Mesothelial cell of epicardium (in vitro differentiated cells): Measurements from ENCODE around the gene PGS1. TPM values are rescaled to one million over a fixed set of nuclear protein-coding genes. Genes with fewer than 3 reads are reported as not detected.

Source experiments
- DNase-seq, 2 experiments: peaks; one replicate each; pipeline ENCODE4 v3.0.0; 2021; ENCODE audit warnings: low spot score in 2 of 2; ENCODE audit not compliant: unreplicated experiment in 2 of 2
- H3K27ac Mint-ChIP-seq: 2 replicates; pipeline ENCODE4 v1.8.0; 2021; ENCODE audit warnings: mixed read lengths
- H3K27me3 Mint-ChIP-seq: 2 replicates; pipeline ENCODE4 v1.8.0; 2021; ENCODE audit warnings: low read depth, mixed read lengths
- H3K36me3 Mint-ChIP-seq: 2 replicates; pipeline ENCODE4 v1.8.0; 2021; ENCODE audit warnings: mixed read lengths
- H3K4me1 Mint-ChIP-seq: 2 replicates; pipeline ENCODE4 v1.8.0; 2021; ENCODE audit warnings: mixed read lengths
- H3K4me3 Mint-ChIP-seq: 2 replicates; pipeline ENCODE4 v1.8.0; 2021; ENCODE audit warnings: mild to moderate bottlenecking, moderate library complexity, mixed read lengths
- H3K9me3 Mint-ChIP-seq: 2 replicates; pipeline ENCODE4 v1.8.0; 2021; ENCODE audit warnings: mixed read lengths
- CTCF ChIP-seq: fragments of 200-600 bp; sonication (generic); IDR thresholded peaks from one replicate; pipeline ENCODE4 v1.5.0; 2021; ENCODE audit warnings: antibody characterized with exemption; ENCODE audit not compliant: unreplicated experiment
- total RNA-seq: library from RNA; stranded (reverse); gene quantifications from 3 replicates; pipeline ENCODE4 v1.2.1, GENCODE V29; 2021

PGS1 gene
- total RNA-seq, 1 donor from 2014 or later = 62.3 TPM

GRCh38 chr17:78441271-78441971 is 63.0 kb downstream of the PGS1 start:
- Mint-ChIP-seq H3K4me1 (peaks cover 3% of the 10 kb centered on the region), H3K9me3 (no peaks in the 10 kb centered on the region), H3K27ac (no peak overlapping the region), H3K27me3 (peaks cover 4% of the 10 kb centered on the region), H3K4me3 (no peak overlapping the region), H3K36me3 (no peaks in the 10 kb centered on the region)
- DNase-seq = no peak
- no peak for TF ChIP-seq CTCF

GRCh38 chr17:78442648-78443218 is 64.3 kb downstream of the PGS1 start:
- Mint-ChIP-seq H3K4me3 (no peak overlapping the region), H3K4me1 (peaks cover 3% of the 10 kb centered on the region), H3K36me3 (no peaks in the 10 kb centered on the region), H3K9me3 (no peaks in the 10 kb centered on the region), H3K27ac (no peak overlapping the region), H3K27me3 (no peaks in the 10 kb centered on the region)
- no peak for DNase-seq
- TF ChIP-seq CTCF = no peak

- Mint-ChIP-seq H3K36me3 (no peaks in the 10 kb centered on the region), H3K4me1 (peaks cover 3% of the 10 kb centered on the region), H3K27ac (no peak overlapping the region), H3K27me3 (no peaks in the 10 kb centered on the region), H3K4me3 (no peak overlapping the region), H3K9me3 (no peaks in the 10 kb centered on the region)
- no peak for DNase-seq
- TF ChIP-seq CTCF = no peak
Measured at GRCh38 chr17:78444392-78444791, 65.9 kb downstream of the PGS1 start.

- Mint-ChIP-seq H3K27ac (no peak overlapping the region), H3K4me3 (no peak overlapping the region), H3K9me3 (no peaks in the 10 kb centered on the region), H3K4me1 (peaks cover 3% of the 10 kb centered on the region), H3K36me3 (no peaks in the 10 kb centered on the region), H3K27me3 (no peaks in the 10 kb centered on the region)
- no peak for TF ChIP-seq CTCF
- DNase-seq = no peak
Measured at GRCh38 chr17:78446833-78447232, 68.4 kb downstream of the PGS1 start.

- Mint-ChIP-seq H3K27me3 (no peaks in the 10 kb centered on the region), H3K36me3 (no peaks in the 10 kb centered on the region), H3K9me3 (no peaks in the 10 kb centered on the region), H3K4me3 (no peak overlapping the region), H3K27ac (no peak overlapping the region), H3K4me1 (peaks cover 3% of the 10 kb centered on the region)
- no peak for TF ChIP-seq CTCF
- DNase-seq = no peak
Measured at GRCh38 chr17:78448356-78448993, 70.0 kb downstream of the PGS1 start.
